Fibroblast of skin of left quadriceps (primary cell): ENCODE measurements around the gene EMX1.

Experiments used
- DNase-seq, 2 experiments: peaks; one replicate each; pipeline ENCODE4 v3.0.0-alpha.2; 2013; ENCODE audit warnings: low read depth in 2 of 2

EMX1 gene

GRCh38 chr2:72980535-72981217 lies 63.4 kb downstream of the EMX1 start:
- peak; percentile 25 for DNase-seq

DNA sequence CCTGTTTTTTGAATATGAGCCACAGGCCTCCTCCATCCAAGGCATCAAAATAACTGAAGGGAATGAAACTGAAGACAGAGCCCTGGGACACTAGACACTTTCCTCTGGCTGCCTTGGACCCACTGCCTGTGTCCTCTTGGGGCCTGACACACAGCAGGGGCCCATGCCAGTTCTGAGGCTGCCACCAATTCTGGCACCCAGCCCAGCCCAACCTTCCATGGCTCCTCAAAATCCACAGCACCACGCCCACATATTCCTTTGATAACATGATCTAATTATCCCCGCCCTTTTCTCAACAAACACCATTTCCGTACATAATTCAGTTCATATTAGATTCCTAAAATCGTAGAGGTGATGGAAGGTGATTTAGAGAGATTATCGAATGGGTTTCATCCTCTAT lies 64.2 kb downstream of the EMX1 start:
- no peak for DNase-seq

GRCh38 chr2:72982219-72982618 lies 64.9 kb downstream of the EMX1 start:
- no peak for DNase-seq

GRCh38 chr2:72982781-72983499 lies 65.6 kb downstream of the EMX1 start:
- DNase-seq: no peak

GRCh38 chr2:72983500-72984161 lies 66.3 kb downstream of the EMX1 start:
- no peak for DNase-seq

GRCh38 chr2:72984172-72984671 lies 66.9 kb downstream of the EMX1 start:
- no peak for DNase-seq
